Uterus (tissue), 4 donors: ENCODE data around the gene PRKAG2. TPM values are rescaled to one million over a fixed set of nuclear protein-coding genes. Genes with fewer than 3 reads are reported as not detected.

Experiments
- DNase-seq, 2 donors: peaks; one replicate each; pipeline ENCODE4 v3.0.0-alpha.2; 2019 to 2020
- H3K27ac ChIP-seq, 2 donors: fragments of 200-600 bp; sonication (generic); 1 replicate in 1 of 2; 2 replicates in 1 of 2; pipeline ENCODE4 v1.5.1; 2016 to 2018
- H3K27me3 ChIP-seq, 2 donors: fragments of 200-600 bp; sonication (generic); one replicate each; pipeline ENCODE4 v1.5.1; 2018 to 2019; ENCODE audit warnings: control low read depth in 1 of 2
- H3K36me3 ChIP-seq, 2 donors: fragments of 200-600 bp; sonication (generic); one replicate each; pipeline ENCODE4 v1.5.1; 2019; ENCODE audit warnings: control low read depth in 1 of 2
- H3K4me1 ChIP-seq, 2 donors: fragments of 200-600 bp; sonication (generic); one replicate each; pipeline ENCODE4 v1.5.1; 2018 to 2019; ENCODE audit warnings: control low read depth in 1 of 2
- H3K4me3 ChIP-seq, 2 donors: fragments of 200-600 bp; sonication (generic); 1 replicate in 1 of 2; 2 replicates in 1 of 2; pipeline ENCODE4 v1.5.1; 2018 to 2019; ENCODE audit warnings: mild to moderate bottlenecking in 1 of 2
- H3K9me3 ChIP-seq, 2 donors: fragments of 200-600 bp; sonication (generic); one replicate each; pipeline ENCODE4 v1.5.1; 2019; ENCODE audit warnings: control low read depth in 1 of 2
- POLR2A ChIP-seq, 2 donors: fragments of 450-650 bp; IDR thresholded peaks; one replicate each; pipeline ENCODE4 v1.6.1; 2016; ENCODE audit warnings: antibody characterized with exemption in 2 of 2, mild to moderate bottlenecking in 1 of 2, moderate library complexity in 1 of 2
- intact Hi-C: fragments of 100-400 bp; cut with DNase I; formaldehyde crosslinking; loops from one replicate; pipeline ENCODE4 v1.15.1; 2023; ENCODE audit warnings: low total_unique reads
- total RNA-seq, 4 donors: library from RNA; depleted of rRNA in 3 of 4; stranded (reverse); fragments of >200 nt in 3 of 4; gene quantifications; one replicate each; pipeline versions ENCODE4 v1.1.0 to v1.2.4, GENCODE V29; 2014 to 2023
- TF ChIP-seq, protein P1 (sequence below), 4 experiments: fragments of 200-600 bp in 2 of 4; fragments of 450-650 bp in 2 of 4; sonication (generic) in 2 of 4; IDR thresholded peaks; one replicate each; pipeline ENCODE4 v1.5.1; 2016 to 2019; ENCODE audit warnings: antibody characterized with exemption in 4 of 4, mild to moderate bottlenecking in 2 of 4, moderate library complexity in 1 of 4
- donor health status: DM: yes; HTN: yes; CAD: no.

PRKAG2 gene
- total RNA-seq, 4 donors from 2014 or later: 15.1 to 66.2 (median 33.6) TPM

DNA sequence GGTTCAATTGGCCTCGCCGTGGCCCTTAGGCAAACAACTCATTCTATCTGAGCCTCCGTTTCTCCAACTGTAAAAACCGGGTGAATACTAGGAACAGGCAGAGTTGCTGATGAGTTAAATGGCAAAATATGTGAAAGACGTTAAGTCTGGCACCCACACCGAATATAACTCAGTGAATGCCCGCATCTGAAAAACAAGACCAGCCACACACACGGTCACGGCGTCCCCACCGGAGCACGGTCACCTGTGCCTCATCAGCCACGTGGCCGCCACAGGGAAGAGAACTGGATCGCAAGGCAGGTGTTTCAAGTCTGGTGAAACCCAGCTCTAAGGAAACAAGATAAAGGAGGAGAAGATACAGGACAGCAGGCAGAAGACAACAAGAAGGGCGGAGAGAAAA lies 20.4 kb downstream of the PRKAG2 start:
- intact Hi-C loops: no loop called here
- Histone ChIP-seq H3K36me3 (no peaks in the 10 kb centered on the region), H3K27ac (no peak overlapping the region), H3K27me3 (no peaks in the 10 kb centered on the region), H3K4me1 (no peaks in the 10 kb centered on the region), H3K4me3 (no peak overlapping the region), H3K9me3 (no peaks in the 10 kb centered on the region)
- TF ChIP-seq, protein P1, sequence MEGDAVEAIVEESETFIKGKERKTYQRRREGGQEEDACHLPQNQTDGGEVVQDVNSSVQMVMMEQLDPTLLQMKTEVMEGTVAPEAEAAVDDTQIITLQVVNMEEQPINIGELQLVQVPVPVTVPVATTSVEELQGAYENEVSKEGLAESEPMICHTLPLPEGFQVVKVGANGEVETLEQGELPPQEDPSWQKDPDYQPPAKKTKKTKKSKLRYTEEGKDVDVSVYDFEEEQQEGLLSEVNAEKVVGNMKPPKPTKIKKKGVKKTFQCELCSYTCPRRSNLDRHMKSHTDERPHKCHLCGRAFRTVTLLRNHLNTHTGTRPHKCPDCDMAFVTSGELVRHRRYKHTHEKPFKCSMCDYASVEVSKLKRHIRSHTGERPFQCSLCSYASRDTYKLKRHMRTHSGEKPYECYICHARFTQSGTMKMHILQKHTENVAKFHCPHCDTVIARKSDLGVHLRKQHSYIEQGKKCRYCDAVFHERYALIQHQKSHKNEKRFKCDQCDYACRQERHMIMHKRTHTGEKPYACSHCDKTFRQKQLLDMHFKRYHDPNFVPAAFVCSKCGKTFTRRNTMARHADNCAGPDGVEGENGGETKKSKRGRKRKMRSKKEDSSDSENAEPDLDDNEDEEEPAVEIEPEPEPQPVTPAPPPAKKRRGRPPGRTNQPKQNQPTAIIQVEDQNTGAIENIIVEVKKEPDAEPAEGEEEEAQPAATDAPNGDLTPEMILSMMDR (IDR thresholded peaks at IDR 0.05): no peak
- no peak for TF ChIP-seq POLR2A (IDR thresholded peaks at IDR 0.05)
- DNase-seq: no peak

DNA sequence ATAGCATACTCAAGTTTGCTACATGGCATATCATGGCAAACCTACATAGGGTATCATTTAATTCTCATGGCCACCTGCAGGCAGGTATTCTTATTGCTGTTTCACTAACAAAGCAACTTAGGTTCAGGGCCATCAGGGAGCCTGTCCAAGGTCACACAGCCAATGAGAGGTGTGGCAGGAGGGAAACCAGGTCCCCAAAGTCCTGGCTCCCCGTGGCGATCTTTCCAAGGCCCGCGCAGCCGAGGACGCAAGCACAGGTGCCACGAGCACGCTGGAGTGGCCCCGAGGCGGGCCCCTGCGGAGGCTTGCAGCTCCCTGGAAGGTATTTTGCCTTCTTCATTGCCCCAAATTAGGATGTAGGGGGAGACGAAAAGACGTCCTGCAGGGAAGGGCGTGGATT lies 20.8 kb downstream of the PRKAG2 start:
- no peak for DNase-seq
- no peaks in the 10 kb centered on the region for H3K4me1 ChIP-seq
- no peaks in the 10 kb centered on the region for H3K36me3 ChIP-seq
- no peak overlapping the region for H3K27ac ChIP-seq
- H3K4me3 ChIP-seq: no peak overlapping the region
- TF ChIP-seq, protein P1 (IDR thresholded peaks at IDR 0.05): no peak
- no peak for TF ChIP-seq POLR2A (IDR thresholded peaks at IDR 0.05)
- H3K9me3 ChIP-seq: no peaks in the 10 kb centered on the region
- no peaks in the 10 kb centered on the region for H3K27me3 ChIP-seq
- intact Hi-C loops: no loop called here

DNA sequence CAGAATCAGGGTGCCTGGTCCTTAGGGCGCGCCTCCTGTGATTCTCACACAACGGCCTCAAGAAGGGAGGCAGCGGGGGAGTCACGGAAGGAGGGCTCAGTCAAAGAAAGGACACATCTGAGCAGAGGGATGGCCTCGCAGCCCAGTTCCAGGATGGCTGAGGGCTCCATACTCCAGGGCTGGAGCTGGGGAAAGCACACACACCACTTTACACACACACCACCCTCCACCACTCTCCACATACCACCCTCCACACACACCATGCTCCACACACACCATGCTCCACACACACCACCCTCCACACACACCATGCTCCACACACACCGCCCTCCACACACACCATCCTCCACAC lies 22.2 kb downstream of the PRKAG2 start:
- H3K27ac ChIP-seq: no peak overlapping the region
- H3K36me3 ChIP-seq: no peaks in the 10 kb centered on the region
- H3K9me3 ChIP-seq: no peaks in the 10 kb centered on the region
- no peaks in the 10 kb centered on the region for H3K4me1 ChIP-seq
- H3K4me3 ChIP-seq: no peak overlapping the region
- DNase-seq: no peak
- H3K27me3 ChIP-seq: no peaks in the 10 kb centered on the region
- intact Hi-C loops: no loop called here
- TF ChIP-seq, protein P1 (IDR thresholded peaks at IDR 0.05): no peak
- no peak for TF ChIP-seq POLR2A (IDR thresholded peaks at IDR 0.05)

DNA sequence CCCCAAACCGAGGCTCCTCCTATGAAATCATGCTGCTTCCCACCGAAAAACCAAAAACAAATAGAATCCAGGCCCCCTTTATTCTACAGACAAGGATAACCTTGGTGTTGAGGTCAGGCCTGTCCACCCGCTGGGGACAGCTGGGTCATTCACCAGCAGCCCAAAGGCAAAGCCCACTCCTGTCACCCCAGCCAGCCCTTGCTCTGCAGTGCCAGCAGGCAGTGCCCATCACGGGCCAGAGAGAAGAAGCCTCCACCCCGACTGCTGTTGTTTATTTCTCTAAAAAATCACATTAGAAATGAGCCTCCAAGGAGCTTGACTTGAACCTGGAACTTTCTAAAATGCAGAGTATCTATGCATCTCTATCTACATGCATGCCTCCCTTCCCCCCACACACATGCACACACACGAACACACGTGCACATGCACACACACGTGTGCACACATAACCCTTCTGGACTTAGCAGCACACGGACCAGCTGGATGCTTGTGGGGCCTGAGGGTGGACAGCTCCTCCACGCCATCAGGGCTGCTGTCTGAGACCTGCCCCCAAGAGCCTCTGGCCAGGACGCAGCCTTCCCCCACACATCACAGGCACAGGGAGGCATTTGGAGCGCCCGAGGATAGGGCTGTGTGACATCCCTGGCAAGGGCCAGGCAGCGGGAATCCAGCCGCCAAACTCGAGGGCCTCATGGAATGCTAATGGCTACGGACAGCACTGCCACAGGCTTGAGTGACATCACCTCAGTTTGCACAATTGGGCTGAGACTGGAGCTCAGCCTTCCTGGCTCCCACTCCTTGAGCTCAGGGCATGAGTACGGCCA lies 22.8 kb downstream of the PRKAG2 start:
- intact Hi-C loops: no loop called here
- Histone ChIP-seq H3K36me3 (no peaks in the 10 kb centered on the region), H3K27me3 (no peaks in the 10 kb centered on the region), H3K4me1 (no peaks in the 10 kb centered on the region), H3K27ac (no peak overlapping the region), H3K4me3 (no peak overlapping the region), H3K9me3 (no peaks in the 10 kb centered on the region)
- TF ChIP-seq, protein P1 (IDR thresholded peaks at IDR 0.05): no peak
- no peak for TF ChIP-seq POLR2A (IDR thresholded peaks at IDR 0.05)
- DNase-seq: peak in 1 of 2 donors; percentile 32

DNA sequence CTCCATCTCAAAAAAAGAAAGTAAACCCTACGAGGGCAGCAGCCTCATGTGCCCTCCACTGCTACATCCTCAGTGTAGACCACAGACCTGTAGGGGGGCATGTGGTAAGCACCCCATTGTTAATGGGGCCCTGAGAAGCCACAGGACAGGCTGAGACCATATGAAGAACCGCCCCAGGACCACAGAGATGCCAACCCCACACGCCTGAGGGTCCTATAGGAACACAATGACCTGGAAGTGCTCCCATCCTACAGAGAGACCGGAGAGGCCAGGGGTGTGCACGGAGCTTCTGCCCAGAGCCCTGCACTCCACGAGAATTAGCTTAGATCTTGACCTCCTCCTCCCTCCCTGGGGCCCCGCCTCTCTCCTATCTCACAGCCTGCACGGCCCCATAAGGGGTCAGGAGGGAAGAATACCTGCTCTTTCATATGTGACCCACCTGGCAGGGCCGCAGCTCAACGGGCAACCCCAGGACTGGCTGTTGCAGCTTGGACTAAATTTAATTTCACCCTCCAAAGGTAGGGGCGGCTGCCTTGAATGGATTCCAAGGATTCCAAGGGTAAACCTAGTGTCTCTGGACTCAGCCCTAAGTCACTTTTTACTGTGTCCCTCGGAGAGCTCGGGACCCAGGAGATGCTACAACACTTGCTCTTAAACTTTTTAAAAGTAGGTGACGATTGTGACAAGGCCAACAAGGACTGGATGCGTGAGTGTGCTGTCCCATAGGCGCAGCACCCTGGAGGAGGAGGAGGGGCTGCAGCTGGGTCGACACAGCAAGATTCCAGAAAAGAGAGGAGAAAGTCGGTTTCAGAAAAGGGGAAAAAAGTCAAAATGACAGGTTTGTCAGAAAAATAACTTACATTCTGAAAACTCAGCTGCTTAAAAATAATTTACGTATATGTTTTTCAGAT lies 24.2 kb downstream of the PRKAG2 start:
- H3K4me3 ChIP-seq: no peak overlapping the region
- TF ChIP-seq, protein P1 (IDR thresholded peaks at IDR 0.05): no peak
- no peak for TF ChIP-seq POLR2A (IDR thresholded peaks at IDR 0.05)
- H3K4me1 ChIP-seq: no peaks in the 10 kb centered on the region
- H3K9me3 ChIP-seq: no peaks in the 10 kb centered on the region
- H3K27me3 ChIP-seq: no peaks in the 10 kb centered on the region
- intact Hi-C loops: no loop called here
- H3K36me3 ChIP-seq: no peaks in the 10 kb centered on the region
- no peak for DNase-seq
- no peak overlapping the region for H3K27ac ChIP-seq
